ENCODE measurements around the gene RBP3.

Gene RBP3

GRCh38 chr10:47339186-47339735 is 8.9 kb upstream of the RBP3 start:
- DNase-seq, result no peak

GRCh38 chr10:47339759-47340607 is 8.2 kb upstream of the RBP3 start:
- DNase-seq, result no peak

- DNase-seq, result peak; percentile 74
These were observed 7.5 kb upstream of the RBP3 start for GRCh38 chr10:47340608-47341170.

- DNase-seq, result no peak
These were observed 2.9 kb upstream of the RBP3 start for GRCh38 chr10:47344996-47345870.

- DNase-seq, result no peak
These were observed 1.4 kb upstream of the RBP3 start for GRCh38 chr10:47346581-47347302.

- no peak for DNase-seq
These were observed 874 bp upstream of the RBP3 start for GRCh38 chr10:47347303-47347675.

- no peak for DNase-seq
These were observed 703 bp downstream of the RBP3 start for GRCh38 chr10:47348661-47349470.

- no peak for DNase-seq
These were observed 1.4 kb downstream of the RBP3 start for GRCh38 chr10:47349516-47349915.

GRCh38 chr10:47349941-47350371 is 1.8 kb downstream of the RBP3 start:
- no peak for DNase-seq

GRCh38 chr10:47350671-47351640 is 2.8 kb downstream of the RBP3 start:
- no peak for DNase-seq

- no peak for DNase-seq
These were observed 4.0 kb downstream of the RBP3 start for GRCh38 chr10:47351899-47352815.

GRCh38 chr10:47353351-47353750 is 5.2 kb downstream of the RBP3 start:
- DNase-seq, result no peak

- DNase-seq, result no peak
These were observed 6.0 kb downstream of the RBP3 start for GRCh38 chr10:47354165-47354564.

GRCh38 chr10:47354900-47355299 is 6.7 kb downstream of the RBP3 start:
- DNase-seq, result no peak

- DNase-seq, result no peak
These were observed 8.5 kb downstream of the RBP3 start for GRCh38 chr10:47356708-47357107.

GRCh38 chr10:47357131-47357582 is 9.0 kb downstream of the RBP3 start:
- DNase-seq, result no peak

GRCh38 chr10:47357911-47358310 is 9.7 kb downstream of the RBP3 start:
- DNase-seq, result no peak

GRCh38 chr10:47358457-47358856 is 10.3 kb downstream of the RBP3 start:
- DNase-seq, result no peak

- no peak for DNase-seq
These were observed 10.9 kb downstream of the RBP3 start for GRCh38 chr10:47359101-47359500.
